ENCODE data around the gene RNF214.
"Not testable (repeated sequence)": the region's sequence is repeated elsewhere in the genome, so short reads cannot be mapped to it uniquely, and the experiment has no call there.

RNF214 gene

GRCh38 chr11:117203069-117203407 is 29.4 kb upstream of the RNF214 start:
- Mint-ChIP-seq H3K9me3 (ENCODE audit: low read depth) (no peaks in the 10 kb centered on the region), H3K36me3 (peaks cover 2% of the 10 kb centered on the region), H3K27me3 (no peaks in the 10 kb centered on the region), H3K27ac (peak overlapping the region; percentile 41), H3K4me1 (ENCODE audit: low read depth) (no peaks in the 10 kb centered on the region), H3K4me3 (no peak overlapping the region)

DNA sequence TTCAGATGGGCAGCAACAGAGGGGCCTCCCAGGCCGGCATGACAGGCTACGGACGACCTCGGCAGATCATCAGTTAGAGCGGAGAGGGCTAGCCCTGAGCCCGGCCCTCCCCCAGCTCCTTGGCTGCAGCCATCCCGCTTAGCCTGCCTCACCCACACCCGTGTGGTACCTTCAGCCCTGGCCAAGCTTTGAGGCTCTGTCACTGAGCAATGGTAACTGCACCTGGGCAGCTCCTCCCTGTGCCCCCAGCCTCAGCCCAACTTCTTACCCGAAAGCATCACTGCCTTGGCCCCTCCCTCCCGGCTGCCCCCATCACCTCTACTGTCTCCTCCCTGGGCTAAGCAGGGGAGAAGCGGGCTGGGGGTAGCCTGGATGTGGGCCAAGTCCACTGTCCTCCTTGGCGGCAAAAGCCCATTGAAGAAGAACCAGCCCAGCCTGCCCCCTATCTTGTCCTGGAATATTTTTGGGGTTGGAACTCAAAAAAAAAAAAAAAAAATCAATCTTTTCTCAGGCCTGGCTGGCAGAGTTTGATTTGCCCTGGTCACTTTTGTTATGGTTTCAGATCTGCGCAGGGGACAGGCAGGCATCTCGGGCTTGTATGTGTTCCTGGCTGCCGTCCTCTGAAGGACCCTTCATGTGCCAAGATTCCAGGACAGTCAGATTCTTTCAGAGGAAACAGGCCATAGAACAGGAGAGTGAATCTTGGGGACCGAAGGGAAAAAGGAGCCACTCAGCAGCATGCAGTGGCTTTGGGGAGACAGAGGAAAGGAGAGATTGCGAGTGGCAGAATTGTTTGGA is 28.0 kb upstream of the RNF214 start:
- Mint-ChIP-seq H3K27me3 (no peaks in the 10 kb centered on the region), H3K4me3 (no peak overlapping the region), H3K9me3 (ENCODE audit: low read depth) (no peaks in the 10 kb centered on the region), H3K4me1 (ENCODE audit: low read depth) (no peaks in the 10 kb centered on the region), H3K36me3 (peaks cover 2% of the 10 kb centered on the region), H3K27ac (peak overlapping the region; percentile 28)

DNA sequence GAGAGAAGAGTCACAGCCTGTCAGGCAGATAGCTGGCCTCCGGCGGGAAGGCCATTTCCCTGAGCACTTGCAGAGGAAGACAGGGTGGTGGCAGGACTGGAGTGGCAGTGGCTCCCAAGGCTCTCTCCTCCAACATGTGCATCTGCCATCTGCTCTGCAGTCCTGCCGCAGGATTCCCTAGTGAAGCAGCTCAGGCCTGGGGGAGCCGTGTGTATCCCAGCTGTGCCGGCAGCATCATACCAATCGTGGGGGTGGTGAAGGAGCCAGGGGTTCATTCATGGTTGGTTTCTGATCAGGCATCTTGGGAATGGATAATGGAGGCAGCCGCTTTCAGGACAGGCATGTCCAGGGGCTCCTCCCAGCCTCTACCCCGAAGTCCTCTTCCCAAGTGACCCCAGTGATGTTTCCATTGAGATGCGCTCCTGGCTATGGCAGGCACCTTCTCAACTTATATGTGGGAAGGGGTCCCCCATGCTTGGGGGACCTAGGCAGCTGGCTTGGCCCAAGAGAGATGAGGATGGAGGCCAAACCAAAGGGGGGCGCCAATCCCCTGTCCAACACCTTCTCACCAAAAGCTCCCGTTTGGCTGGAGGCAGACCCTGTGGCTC is 27.2 kb upstream of the RNF214 start:
- Mint-ChIP-seq H3K9me3 (ENCODE audit: low read depth) (no peaks in the 10 kb centered on the region), H3K36me3 (peaks cover 2% of the 10 kb centered on the region), H3K4me3 (no peak overlapping the region), H3K27me3 (no peaks in the 10 kb centered on the region), H3K27ac (peak overlapping the region; percentile 34), H3K4me1 (ENCODE audit: low read depth) (no peaks in the 10 kb centered on the region)

GRCh38 chr11:117206111-117206510 is 26.4 kb upstream of the RNF214 start:
- not testable (repeated sequence) for H3K27me3 Mint-ChIP-seq; H3K9me3 Mint-ChIP-seq (ENCODE audit: low read depth); H3K36me3 Mint-ChIP-seq; H3K27ac Mint-ChIP-seq; H3K4me3 Mint-ChIP-seq; H3K4me1 Mint-ChIP-seq (ENCODE audit: low read depth)

GRCh38 chr11:117206859-117207258 is 25.6 kb upstream of the RNF214 start:
- not testable (repeated sequence) for H3K4me3 Mint-ChIP-seq; H3K27ac Mint-ChIP-seq; H3K36me3 Mint-ChIP-seq; H3K4me1 Mint-ChIP-seq (ENCODE audit: low read depth); H3K27me3 Mint-ChIP-seq; H3K9me3 Mint-ChIP-seq (ENCODE audit: low read depth)

DNA sequence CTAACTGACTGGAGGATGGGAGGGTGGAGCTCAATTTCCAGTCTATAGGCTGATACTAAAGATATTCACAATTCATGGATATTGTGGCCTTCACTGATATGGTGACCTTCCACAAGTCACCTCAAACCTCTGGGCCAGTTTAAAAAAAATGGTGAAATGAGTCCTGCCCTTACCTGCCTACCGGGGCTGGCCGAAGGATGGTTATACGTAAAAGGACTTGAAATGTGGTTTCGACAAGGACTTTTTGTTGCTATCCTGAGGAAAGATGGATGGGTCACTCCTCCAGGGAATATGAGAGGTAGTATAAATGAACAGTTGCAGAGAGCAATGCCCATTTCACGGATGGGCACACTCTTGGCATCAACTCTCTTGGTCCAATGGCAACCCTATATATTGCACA is 25.0 kb upstream of the RNF214 start:
- H3K4me1 Mint-ChIP-seq (ENCODE audit: low read depth); H3K4me3 Mint-ChIP-seq; H3K36me3 Mint-ChIP-seq; H3K27me3 Mint-ChIP-seq; H3K27ac Mint-ChIP-seq; H3K9me3 Mint-ChIP-seq (ENCODE audit: low read depth): not testable (repeated sequence)

- not testable (repeated sequence) for H3K4me1 Mint-ChIP-seq (ENCODE audit: low read depth); H3K36me3 Mint-ChIP-seq; H3K27ac Mint-ChIP-seq; H3K4me3 Mint-ChIP-seq; H3K27me3 Mint-ChIP-seq; H3K9me3 Mint-ChIP-seq (ENCODE audit: low read depth)
Measured at GRCh38 chr11:117208710-117209109, 23.8 kb upstream of the RNF214 start.

DNA sequence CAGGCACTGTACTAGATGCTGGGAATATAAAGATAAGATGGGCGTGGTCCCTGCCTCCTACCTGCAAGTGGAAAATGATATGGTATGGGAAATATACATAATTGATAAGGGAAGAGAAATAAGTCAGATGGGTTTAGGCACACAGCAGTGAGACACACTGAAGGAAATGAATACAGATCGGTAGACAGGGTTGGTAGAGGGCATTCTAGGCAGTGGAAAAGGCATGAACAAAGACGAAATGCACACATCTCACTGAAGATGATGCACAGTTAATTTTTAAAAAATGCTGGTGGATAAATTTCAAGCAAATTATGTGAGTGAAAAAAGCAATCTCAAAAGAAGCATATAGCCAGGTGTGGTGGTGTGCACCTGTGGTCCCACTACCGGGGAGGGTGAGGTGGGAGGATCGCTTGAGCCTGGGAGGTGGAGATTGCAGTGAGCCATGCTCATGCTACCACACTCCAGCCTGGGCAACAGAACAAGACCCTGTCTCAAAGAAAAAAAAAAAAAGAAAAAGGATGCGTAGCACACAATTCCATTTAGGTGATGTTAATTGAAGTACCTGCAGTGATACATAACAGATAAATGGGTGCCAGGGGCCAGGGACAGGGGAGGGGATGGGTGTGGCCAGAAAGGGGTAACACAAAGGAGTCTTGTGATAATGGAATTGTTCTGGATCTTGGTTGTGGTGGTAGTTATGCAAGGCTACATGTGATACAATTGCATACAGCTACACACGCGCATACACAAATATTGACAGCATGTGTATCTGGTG is 22.9 kb upstream of the RNF214 start:
- H3K9me3 Mint-ChIP-seq (ENCODE audit: low read depth); H3K4me3 Mint-ChIP-seq; H3K4me1 Mint-ChIP-seq (ENCODE audit: low read depth); H3K27me3 Mint-ChIP-seq; H3K36me3 Mint-ChIP-seq; H3K27ac Mint-ChIP-seq: not testable (repeated sequence)

DNA sequence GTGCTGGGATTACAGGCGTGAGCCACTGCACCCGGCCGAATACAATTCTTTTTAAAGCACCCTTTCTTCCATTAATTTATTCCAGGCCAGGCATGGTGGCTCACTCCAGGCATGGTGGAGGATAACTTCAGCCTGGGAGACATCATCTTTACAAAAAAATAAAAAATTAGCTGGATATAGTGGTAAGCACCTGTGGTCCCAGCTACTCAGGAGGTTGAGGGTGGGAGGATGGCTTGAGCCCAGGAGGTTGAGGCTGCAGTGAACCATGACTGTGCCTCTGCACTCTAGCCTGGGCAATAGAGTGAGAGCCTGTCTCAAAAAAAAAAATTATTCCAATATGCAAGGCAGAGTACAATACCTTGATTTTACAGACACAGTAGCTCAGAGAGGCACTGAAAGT is 21.9 kb upstream of the RNF214 start:
- H3K36me3 Mint-ChIP-seq = peaks cover 7% of the 10 kb centered on the region

DNA sequence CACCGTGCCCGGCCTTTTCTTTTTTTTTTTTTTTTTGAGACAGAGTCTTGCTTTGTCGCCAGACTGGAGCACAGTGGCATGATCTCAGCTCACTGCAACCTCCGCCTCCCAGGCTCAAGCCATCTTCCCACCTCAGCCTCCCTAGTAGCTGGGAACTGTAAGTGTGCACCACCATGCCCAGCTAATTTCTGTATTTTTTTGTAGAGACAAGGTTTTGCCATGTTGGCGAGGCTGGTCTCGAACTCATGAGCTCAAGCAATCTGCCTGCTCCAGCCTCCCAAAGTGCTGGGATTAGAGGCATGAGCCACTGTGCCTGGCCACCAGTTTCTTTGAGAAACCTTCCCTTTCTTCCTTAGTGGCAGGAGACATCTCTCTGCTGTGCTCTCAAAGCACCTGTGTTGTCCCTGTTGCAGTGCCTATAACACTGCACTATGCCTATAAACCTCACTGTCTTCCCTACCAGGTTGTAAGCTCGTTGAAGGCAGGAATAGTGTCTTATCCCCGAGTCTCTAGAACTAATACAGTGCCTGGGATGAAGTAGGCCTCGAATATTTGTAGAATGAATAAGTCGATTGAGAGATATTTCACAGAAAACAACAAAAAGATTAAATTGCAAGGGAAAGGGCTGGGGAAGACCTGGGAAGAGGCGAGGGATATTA is 19.6 kb upstream of the RNF214 start:
- Mint-ChIP-seq H3K4me1 (ENCODE audit: low read depth) (peaks cover 3% of the 10 kb centered on the region), H3K4me3 (no peak overlapping the region), H3K9me3 (ENCODE audit: low read depth) (no peaks in the 10 kb centered on the region), H3K36me3 (peaks cover 7% of the 10 kb centered on the region), H3K27me3 (no peaks in the 10 kb centered on the region), H3K27ac (peak overlapping the region; percentile 37)

More for the DNA sequence above, 21.9 kb upstream of the RNF214 start:
- Mint-ChIP-seq H3K9me3 (ENCODE audit: low read depth) (no peaks in the 10 kb centered on the region), H3K27ac (peak overlapping the region; percentile 47), H3K4me3 (no peak overlapping the region), H3K27me3 (no peaks in the 10 kb centered on the region), H3K4me1 (ENCODE audit: low read depth) (peaks cover 3% of the 10 kb centered on the region)

- Mint-ChIP-seq H3K4me3 (no peak overlapping the region), H3K36me3 (peaks cover 7% of the 10 kb centered on the region), H3K27ac (no peak overlapping the region), H3K27me3 (no peaks in the 10 kb centered on the region), H3K9me3 (ENCODE audit: low read depth) (no peaks in the 10 kb centered on the region), H3K4me1 (ENCODE audit: low read depth) (peaks cover 3% of the 10 kb centered on the region)
Measured at GRCh38 chr11:117214404-117215110, 17.9 kb upstream of the RNF214 start.

- H3K4me3 Mint-ChIP-seq = no peak overlapping the region
- H3K27me3 Mint-ChIP-seq = no peaks in the 10 kb centered on the region
- H3K4me1 Mint-ChIP-seq (ENCODE audit: low read depth) = peaks cover 3% of the 10 kb centered on the region
- no peak overlapping the region for H3K27ac Mint-ChIP-seq
- peaks cover 5% of the 10 kb centered on the region for H3K36me3 Mint-ChIP-seq
- no peaks in the 10 kb centered on the region for H3K9me3 Mint-ChIP-seq (ENCODE audit: low read depth)
Measured at GRCh38 chr11:117217141-117218084, 15.1 kb upstream of the RNF214 start.

DNA sequence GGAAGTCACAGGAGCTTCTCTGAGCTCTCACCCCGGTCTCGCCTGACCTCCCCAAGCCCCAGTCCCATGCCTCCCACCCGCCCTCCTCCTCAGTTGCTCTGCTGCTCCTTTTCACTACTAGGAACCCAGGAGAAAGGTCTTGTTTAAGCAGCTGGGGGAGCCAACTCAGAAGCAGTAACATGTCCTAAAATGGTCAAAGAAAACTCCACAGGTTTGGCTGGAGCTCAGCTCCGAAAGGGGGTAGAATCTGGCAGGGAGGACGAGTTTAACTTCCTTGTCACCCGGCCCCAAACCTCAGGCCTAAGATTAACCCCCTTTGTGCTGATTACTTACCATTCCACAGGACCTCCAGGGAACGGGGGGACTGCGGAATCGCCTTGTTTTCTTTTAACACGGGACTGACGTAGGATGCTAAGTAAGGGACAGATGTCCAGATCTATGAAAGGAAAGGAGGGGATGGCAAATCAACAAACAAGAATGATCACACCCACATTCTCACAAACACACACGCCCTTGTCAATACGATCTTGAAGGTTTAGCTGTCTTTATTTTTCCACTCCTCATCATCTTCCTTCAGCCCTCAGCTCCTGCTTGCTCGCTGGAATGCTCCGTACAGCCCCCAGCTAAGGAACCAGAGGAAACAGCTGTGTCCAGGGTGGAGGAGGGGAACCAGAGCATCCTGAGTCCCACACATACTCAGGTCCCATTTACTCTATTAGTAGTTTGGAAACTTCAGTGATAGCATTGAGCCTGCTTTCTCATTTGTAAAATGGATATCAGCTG is 14.1 kb upstream of the RNF214 start:
- Mint-ChIP-seq H3K4me1 (ENCODE audit: low read depth) (no peaks in the 10 kb centered on the region), H3K27me3 (no peaks in the 10 kb centered on the region), H3K4me3 (no peak overlapping the region), H3K36me3 (peaks cover 3% of the 10 kb centered on the region), H3K27ac (no peak overlapping the region), H3K9me3 (ENCODE audit: low read depth) (no peaks in the 10 kb centered on the region)
